ENCODE measurements around the gene BCKDHA. TPM values are rescaled to one million over a fixed set of nuclear protein-coding genes. Genes with fewer than 3 reads are reported as not detected.

Gene BCKDHA
- total and polyA plus RNA-seq, 9 of the 15 experiments (the other 6 are each of a cell fraction or from before 2014, with no cell fraction given), result 4.5 to 52.5 (median 14.1) TPM

DNA sequence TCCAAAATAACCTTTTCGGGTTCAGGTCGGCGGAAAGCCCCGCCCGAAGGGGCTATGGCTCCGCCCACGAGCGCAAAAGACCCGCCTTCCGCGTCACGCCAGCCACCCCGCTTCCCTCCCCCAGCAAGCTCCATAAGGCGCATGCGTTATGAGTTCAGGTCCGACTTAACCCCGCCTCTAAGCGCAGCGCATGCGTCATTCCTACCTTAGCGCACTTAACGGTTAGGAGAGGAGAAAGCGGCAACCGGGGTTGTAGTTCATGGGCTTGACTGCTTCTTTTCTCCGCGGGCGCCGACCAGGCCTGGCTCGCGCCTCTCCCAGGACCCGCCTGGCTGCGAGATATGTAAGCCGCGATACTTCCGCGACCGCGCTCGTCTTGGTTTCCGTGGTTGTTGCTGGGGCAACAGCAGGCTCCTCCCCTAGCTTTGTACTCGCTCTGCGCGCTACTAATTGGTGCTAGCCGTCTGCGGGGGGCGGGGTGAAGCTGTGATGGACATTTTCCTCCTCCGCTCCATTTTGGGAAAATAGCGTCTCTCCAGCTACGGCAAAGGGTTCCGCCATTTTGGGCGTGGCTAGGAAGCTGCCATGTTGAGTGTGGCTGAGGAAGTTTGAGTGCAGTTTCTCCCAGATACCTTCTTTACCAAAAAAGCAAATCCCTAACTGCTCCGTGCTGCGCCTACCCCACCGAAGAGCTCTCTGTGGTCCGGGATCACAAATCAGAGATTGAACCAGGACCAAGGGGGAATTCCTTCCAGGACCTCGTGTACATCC, 33.7 kb upstream of the BCKDHA start, which contains the start of gene B9D2 (continued):
- TF ChIP-seq ZNF76 (CRISPR knock-in tag; IDR thresholded peaks at IDR 0.05; ENCODE audit: borderline replicate concordance), result no peak
- 0 out of 2 replicates have a peak, but pooled peaks have one; percentile 10 for TF ChIP-seq ERF (CRISPR knock-in tag; IDR thresholded peaks at IDR 0.05)
- TF ChIP-seq, protein P1, sequence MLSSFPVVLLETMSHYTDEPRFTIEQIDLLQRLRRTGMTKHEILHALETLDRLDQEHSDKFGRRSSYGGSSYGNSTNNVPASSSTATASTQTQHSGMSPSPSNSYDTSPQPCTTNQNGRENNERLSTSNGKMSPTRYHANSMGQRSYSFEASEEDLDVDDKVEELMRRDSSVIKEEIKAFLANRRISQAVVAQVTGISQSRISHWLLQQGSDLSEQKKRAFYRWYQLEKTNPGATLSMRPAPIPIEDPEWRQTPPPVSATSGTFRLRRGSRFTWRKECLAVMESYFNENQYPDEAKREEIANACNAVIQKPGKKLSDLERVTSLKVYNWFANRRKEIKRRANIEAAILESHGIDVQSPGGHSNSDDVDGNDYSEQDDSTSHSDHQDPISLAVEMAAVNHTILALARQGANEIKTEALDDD (IDR thresholded peaks at IDR 0.05), result no peak
- no peak for TF ChIP-seq ZNF778 (CRISPR knock-in tag; IDR thresholded peaks at IDR 0.05)
- no peak for TF ChIP-seq FIP1L1 (IDR thresholded peaks at IDR 0.05; ENCODE audit: low read depth, low read length, poor library complexity, severe bottlenecking)
- no peak for TF ChIP-seq EHMT2 (IDR thresholded peaks at IDR 0.05)
- TF ChIP-seq, protein P2, sequence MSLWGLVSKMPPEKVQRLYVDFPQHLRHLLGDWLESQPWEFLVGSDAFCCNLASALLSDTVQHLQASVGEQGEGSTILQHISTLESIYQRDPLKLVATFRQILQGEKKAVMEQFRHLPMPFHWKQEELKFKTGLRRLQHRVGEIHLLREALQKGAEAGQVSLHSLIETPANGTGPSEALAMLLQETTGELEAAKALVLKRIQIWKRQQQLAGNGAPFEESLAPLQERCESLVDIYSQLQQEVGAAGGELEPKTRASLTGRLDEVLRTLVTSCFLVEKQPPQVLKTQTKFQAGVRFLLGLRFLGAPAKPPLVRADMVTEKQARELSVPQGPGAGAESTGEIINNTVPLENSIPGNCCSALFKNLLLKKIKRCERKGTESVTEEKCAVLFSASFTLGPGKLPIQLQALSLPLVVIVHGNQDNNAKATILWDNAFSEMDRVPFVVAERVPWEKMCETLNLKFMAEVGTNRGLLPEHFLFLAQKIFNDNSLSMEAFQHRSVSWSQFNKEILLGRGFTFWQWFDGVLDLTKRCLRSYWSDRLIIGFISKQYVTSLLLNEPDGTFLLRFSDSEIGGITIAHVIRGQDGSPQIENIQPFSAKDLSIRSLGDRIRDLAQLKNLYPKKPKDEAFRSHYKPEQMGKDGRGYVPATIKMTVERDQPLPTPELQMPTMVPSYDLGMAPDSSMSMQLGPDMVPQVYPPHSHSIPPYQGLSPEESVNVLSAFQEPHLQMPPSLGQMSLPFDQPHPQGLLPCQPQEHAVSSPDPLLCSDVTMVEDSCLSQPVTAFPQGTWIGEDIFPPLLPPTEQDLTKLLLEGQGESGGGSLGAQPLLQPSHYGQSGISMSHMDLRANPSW (CRISPR knock-in tag; IDR thresholded peaks at IDR 0.05), result no peak
- no peak for TF ChIP-seq ZNF316 (IDR thresholded peaks at IDR 0.05)
- TF ChIP-seq DDX20 (tag; IDR thresholded peaks at IDR 0.05; ENCODE audit: low read depth), result no peak
- no peak for TF ChIP-seq ZNF347 (CRISPR knock-in tag; IDR thresholded peaks at IDR 0.05; ENCODE audit: low read depth)
- TF ChIP-seq POLR2B (IDR thresholded peaks at IDR 0.05; ENCODE audit: low read depth, partially characterized antibody), result peak; percentile 88
- TF ChIP-seq EP400 (IDR thresholded peaks at IDR 0.05), result peak; percentile 76
- TF ChIP-seq, protein P3, sequence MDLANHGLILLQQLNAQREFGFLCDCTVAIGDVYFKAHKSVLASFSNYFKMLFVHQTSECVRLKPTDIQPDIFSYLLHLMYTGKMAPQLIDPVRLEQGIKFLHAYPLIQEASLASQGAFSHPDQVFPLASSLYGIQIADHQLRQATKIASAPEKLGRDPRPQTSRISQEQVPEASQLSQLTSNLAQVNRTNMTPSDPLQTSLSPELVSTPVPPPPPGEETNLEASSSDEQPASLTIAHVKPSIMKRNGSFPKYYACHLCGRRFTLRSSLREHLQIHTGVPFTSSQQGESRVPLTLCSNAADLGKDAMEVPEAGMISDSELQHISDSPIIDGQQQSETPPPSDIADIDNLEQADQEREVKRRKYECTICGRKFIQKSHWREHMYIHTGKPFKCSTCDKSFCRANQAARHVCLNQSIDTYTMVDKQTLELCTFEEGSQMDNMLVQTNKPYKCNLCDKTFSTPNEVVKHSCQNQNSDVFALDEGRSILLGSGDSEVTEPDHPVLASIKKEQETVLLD (IDR thresholded peaks at IDR 0.05), result peak; percentile 94
- no peak for TF ChIP-seq BRD9 (IDR thresholded peaks at IDR 0.05; ENCODE audit: low read depth, partially characterized antibody)
- TF ChIP-seq CBX5 (IDR thresholded peaks at IDR 0.05; ENCODE audit: borderline replicate concordance, low read depth), result no peak
- TF ChIP-seq, protein P4, sequence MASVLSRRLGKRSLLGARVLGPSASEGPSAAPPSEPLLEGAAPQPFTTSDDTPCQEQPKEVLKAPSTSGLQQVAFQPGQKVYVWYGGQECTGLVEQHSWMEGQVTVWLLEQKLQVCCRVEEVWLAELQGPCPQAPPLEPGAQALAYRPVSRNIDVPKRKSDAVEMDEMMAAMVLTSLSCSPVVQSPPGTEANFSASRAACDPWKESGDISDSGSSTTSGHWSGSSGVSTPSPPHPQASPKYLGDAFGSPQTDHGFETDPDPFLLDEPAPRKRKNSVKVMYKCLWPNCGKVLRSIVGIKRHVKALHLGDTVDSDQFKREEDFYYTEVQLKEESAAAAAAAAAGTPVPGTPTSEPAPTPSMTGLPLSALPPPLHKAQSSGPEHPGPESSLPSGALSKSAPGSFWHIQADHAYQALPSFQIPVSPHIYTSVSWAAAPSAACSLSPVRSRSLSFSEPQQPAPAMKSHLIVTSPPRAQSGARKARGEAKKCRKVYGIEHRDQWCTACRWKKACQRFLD (CRISPR knock-in tag; IDR thresholded peaks at IDR 0.05), result 0 out of 2 replicates have a peak, but pooled peaks have one; percentile 53
- TF ChIP-seq ZNF124 (CRISPR knock-in tag; IDR thresholded peaks at IDR 0.05), result no peak
- TF ChIP-seq ZNF79 (CRISPR knock-in tag; IDR thresholded peaks at IDR 0.05; ENCODE audit: low read depth), result peak; percentile 87
- TF ChIP-seq ZNF232 (CRISPR knock-in tag; IDR thresholded peaks at IDR 0.05), result no peak
- TF ChIP-seq RNF2 (IDR thresholded peaks at IDR 0.05), result no peak
- no peak for TF ChIP-seq TSC22D4 (tag; IDR thresholded peaks at IDR 0.05)
- no peak; the same call in 1 of the 2 replicates for TF ChIP-seq ESRRA (IDR thresholded peaks at IDR 0.05; ENCODE audit: borderline replicate concordance, low read depth)
- TF ChIP-seq ZNF324 (CRISPR knock-in tag; IDR thresholded peaks at IDR 0.05), result no peak

Data from K562 (cell line).